ENCODE data around the gene TNFRSF21.

GRCh38 chr6:47276377-47276776 lies 33.3 kb downstream of the TNFRSF21 start:
- no peak for TF ChIP-seq CTCF (conservative IDR thresholded peaks at IDR 0.05; ENCODE audit: low read length)
- TF ChIP-seq EZH2phosphoT487 (IDR thresholded peaks at IDR 0.05; ENCODE audit: borderline replicate concordance, low read depth, low read length), result no peak
